Activated CD4-positive, alpha-beta T cell treated with anti-CD3 and anti-CD28 coated beads for 4 hours (primary cell): Measurements from ENCODE around the gene PIK3R1.
"Not testable (repeated sequence)": the region's sequence is repeated elsewhere in the genome, so short reads cannot be mapped to it uniquely, and the experiment has no call there.

ENCODE experiments used
- DNase-seq, 2 donors: peaks; one replicate each; pipeline ENCODE4 v3.0.0-alpha.2; 2020

PIK3R1 gene

GRCh38 chr5:68194386-68194785 is 21.2 kb upstream of the PIK3R1 start:
- no peak for DNase-seq

GRCh38 chr5:68195137-68195536 is 20.4 kb upstream of the PIK3R1 start:
- DNase-seq: no peak

- no peak for DNase-seq
Observed at GRCh38 chr5:68196876-68197275, 18.7 kb upstream of the PIK3R1 start.

DNA sequence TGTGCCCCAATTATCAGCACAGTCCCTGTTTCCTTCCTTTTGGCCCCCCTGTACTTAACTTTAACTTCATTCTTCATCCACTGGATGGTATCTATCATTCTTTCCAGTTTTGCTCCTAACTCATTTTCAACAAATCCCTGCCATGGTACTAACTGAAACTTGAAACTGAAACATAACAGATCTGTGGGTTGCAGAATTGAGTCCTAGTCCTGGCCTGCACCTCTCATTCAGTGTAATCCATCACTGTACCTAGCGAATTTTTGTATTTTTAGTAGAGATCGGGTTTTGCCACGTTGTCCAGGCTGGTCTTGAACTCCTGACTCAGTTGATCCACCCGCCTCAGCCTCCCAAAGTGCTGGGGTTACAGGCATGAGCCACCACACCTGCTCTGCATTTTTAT is 15.3 kb upstream of the PIK3R1 start:
- no peak for DNase-seq

DNA sequence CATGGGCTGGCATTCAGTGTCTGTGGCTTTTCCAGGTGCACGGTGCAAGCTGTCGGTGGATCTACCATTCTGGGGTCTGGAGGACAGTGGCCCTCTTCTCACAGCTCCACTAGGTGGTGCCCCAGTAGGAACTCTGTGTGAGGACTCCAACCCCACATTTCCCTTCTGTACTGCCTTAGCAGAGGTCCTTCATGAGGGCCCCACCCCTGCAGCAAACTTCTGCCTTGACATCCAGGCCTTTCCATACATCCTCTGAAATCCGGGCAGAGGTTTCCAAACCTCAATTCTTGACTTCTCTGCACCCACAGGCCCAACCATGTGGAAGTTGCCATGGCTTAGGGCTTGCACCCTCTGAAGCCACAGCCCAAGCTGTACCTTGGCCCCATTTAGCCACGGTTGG is 4.9 kb upstream of the PIK3R1 start:
- DNase-seq: not testable (repeated sequence)

GRCh38 chr5:68214482-68215207 is 911 bp upstream of the PIK3R1 start:
- DNase-seq: no peak

DNA sequence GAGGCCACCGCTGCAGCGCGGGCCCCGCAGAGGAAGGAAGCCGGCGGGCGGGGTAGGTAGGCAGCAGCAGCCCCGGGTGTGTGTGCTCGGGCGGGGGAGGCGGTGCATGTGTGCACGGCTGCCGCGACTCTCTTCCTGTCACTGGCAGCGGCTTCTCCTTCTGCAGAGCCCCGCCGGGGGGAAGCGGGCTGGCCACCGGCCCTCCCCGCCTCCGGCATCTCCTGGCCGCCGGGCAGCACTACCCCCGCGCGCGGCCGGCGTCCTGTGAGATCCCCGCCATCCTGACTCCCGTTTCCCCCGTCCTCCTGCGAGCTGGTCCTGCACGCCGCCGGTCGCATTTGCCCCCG is 315 bp downstream of the PIK3R1 start:
- peak in 1 of 2 donors; percentile 82 for DNase-seq

GRCh38 chr5:68216245-68217046 is 890 bp downstream of the PIK3R1 start:
- DNase-seq: peak; percentile 35 to 44

- DNase-seq: no peak
Observed at GRCh38 chr5:68217047-68217355, 1.4 kb downstream of the PIK3R1 start.

GRCh38 chr5:68217528-68217927 is 2.0 kb downstream of the PIK3R1 start:
- DNase-seq: no peak

GRCh38 chr5:68219161-68219816 is 3.7 kb downstream of the PIK3R1 start:
- no peak for DNase-seq

GRCh38 chr5:68220260-68220659 is 4.7 kb downstream of the PIK3R1 start:
- no peak for DNase-seq

- DNase-seq: no peak
Observed at GRCh38 chr5:68220914-68221313, 5.4 kb downstream of the PIK3R1 start.

- no peak for DNase-seq
Observed at GRCh38 chr5:68221488-68221887, 5.9 kb downstream of the PIK3R1 start.

GRCh38 chr5:68222310-68222709 is 6.8 kb downstream of the PIK3R1 start:
- DNase-seq: no peak

DNA sequence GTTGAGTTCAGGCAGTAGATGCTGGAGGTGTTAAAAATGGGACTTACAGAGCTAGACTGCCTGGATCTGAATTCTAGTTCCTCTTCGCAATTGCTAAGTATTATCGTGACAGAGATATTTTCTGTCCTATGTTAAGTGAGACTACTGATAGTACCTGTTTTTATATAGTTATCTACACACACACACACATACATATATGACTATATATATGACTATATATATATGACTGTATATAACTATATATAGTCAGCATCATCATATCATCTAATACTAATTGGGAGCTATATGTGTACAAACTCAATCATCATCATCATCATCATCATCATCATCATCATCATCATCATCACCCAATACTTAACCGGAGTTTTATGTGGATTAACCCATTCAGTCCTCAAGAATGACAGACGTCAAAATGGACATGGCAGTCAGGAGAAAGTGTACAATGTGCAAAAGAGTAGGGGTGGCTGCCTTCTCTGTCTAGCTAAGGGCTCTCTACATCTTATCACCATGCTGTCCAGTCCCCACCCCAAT is 7.3 kb downstream of the PIK3R1 start:
- DNase-seq: no peak

- DNase-seq: no peak
Observed at GRCh38 chr5:68223904-68224303, 8.3 kb downstream of the PIK3R1 start.

DNA sequence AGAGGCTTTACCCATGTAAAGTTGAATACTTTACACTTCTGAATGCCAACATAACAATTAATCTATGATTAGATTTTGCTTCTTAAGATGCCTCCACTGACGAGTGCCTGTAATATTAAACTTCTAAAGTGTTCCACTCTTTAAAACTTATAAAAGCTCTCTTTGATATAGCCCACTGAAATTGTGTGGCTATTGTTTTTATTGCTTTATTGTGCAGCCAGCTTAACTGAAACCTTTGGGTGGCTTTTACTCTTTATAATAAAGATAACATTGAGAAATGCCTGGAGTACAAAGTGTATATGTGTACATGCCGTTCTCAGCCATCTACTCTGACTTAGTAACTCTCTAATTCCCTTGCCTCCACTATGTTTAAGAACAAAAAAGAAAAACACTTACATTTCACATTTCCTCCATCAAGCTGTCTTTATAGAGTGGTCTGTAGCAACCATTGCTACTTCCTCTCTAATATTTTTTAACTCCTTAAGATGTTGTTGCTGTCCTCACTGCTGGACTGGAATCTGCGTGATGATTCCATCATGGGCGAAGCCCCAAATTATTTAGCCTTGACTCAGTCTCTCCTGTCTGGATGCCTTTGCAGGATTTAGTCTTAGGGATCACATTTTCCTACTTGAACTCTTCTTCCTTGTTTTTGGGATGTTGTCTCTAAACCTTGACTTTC is 9.1 kb downstream of the PIK3R1 start:
- DNase-seq: no peak

DNA sequence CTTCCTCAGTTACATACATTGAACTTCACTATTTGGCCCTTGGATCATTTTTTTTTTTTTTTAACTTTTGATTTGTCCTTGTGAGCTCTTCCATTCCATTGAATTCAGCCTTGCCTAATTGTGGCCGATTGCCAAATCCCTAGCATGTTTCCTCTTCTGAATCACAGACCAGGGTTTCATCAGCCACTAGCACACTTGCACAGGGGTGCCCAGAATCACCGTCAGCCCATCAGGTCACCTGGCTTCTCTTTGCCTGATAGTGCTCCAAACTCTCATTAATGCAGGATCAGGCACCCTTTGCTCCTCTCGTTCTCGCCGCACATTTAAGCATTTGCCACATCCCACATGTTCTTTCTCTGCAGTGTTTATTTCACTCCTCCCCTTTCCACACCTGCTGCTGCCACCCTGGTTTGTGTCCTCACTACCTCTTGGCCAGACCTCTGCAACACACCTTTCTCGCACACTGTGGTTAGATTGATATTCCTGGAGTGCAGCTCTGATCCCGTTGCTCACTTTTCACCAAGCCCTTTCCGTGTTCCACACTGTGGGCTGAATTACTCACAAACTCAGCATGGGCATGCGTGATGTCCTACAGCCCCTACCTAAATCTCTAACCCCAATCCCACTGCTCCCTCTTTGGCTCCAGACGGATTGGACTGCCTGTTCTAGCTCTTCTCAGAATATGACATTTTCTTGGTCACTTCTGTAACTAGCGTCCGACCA is 9.8 kb downstream of the PIK3R1 start:
- DNase-seq: no peak

GRCh38 chr5:68225911-68226545 is 10.5 kb downstream of the PIK3R1 start:
- no peak for DNase-seq

DNA sequence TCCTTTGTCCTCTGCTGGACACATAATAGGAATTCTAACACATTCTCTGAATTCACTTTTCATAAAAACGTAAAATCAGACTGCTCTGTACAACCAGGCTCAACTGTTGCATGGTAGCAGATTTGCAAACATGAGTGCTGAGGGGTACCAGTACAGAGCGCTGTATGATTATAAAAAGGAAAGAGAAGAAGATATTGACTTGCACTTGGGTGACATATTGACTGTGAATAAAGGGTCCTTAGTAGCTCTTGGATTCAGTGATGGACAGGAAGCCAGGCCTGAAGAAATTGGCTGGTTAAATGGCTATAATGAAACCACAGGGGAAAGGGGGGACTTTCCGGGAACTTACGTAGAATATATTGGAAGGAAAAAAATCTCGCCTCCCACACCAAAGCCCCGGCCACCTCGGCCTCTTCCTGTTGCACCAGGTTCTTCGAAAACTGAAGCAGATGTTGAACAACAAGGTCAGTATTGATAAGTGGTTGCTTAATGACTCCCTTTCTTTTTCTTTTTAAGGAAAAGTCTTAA is 11.1 kb downstream of the PIK3R1 start:
- DNase-seq: no peak
